GM18508 (cell line): ENCODE results near the gene OR2T3.
"Not testable (repeated sequence)": the region's sequence is repeated elsewhere in the genome, so short reads cannot be mapped to it uniquely, and the experiment has no call there.

Experiments
- ATAC-seq: cut with Tn5 transposase; IDR thresholded peaks from one replicate; pipeline ENCODE4 v1.9.1; 2021; ENCODE audit warnings: moderate number of reproducible peaks; ENCODE audit not compliant: insufficient read depth, unreplicated experiment

The OR2T3 gene, protein sequence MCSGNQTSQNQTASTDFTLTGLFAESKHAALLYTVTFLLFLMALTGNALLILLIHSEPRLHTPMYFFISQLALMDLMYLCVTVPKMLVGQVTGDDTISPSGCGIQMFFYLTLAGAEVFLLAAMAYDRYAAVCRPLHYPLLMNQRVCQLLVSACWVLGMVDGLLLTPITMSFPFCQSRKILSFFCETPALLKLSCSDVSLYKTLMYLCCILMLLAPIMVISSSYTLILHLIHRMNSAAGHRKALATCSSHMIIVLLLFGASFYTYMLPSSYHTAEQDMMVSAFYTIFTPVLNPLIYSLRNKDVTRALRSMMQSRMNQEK

GRCh38 chr1:248473051-248473450 is at the start of gene OR2T3:
Gene OR2T3, plus strand, starts transcription at chr1:248473351. Its CDS starts 0 bp downstream, at chr1:248473351.
- ATAC-seq, result not testable (repeated sequence)

DNA sequence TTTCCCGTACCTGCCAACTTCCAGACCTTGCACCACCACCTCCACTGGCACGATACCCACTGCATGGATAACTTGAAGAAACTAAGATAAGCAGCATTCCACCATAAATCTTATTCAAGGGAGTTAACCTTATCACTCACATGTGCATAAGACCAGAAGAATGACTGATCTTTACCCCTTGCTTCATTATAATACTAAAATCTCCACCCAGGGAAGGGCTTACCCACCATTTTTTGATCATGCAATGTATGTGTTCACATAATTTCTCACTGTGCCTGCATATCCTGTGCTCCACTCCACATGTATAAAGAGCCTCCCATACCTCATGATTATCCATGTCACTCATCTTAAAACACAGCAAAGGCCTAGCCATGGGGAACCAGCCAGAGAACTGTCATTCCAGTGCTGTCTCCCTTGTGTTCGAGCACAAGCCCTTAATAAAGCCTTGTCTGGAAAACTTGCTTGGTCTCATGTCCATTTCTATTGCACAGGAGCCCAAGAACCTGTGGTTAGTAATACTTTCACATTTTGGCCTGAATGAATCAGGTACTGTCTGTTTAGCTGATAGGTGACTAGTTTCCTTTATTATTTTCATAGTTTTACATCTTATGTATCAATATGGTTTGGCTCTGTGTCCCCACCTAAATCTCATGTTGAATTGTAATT is 45.5 kb upstream of the OR2T3 start:
- ATAC-seq, result peak; percentile 27

GRCh38 chr1:248428192-248428533 is 45.0 kb upstream of the OR2T3 start:
- peak; percentile 91 for ATAC-seq

- ATAC-seq, result not testable (repeated sequence)
Measured at GRCh38 chr1:248431683-248432082, 41.5 kb upstream of the OR2T3 start.

DNA sequence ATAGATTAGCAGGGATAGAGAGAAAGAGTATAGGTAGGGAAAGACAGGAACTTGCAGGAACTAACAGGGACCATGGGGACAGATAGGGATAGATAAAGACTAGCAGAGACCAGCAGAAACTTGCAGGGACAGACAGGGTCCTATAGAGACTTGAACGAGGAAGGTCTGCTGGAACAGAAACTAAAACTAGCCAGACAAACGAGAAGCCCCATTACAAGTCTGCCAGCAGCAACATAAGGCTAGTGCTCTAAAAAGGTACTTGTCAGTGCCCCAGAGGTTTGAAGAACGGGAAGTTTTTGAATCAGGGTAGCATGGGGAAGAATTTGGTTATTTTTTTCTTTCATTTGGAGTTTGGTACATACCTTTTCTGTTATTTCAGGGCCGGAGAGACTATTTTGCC is 41.0 kb upstream of the OR2T3 start:
- ATAC-seq, result peak; percentile 37

DNA sequence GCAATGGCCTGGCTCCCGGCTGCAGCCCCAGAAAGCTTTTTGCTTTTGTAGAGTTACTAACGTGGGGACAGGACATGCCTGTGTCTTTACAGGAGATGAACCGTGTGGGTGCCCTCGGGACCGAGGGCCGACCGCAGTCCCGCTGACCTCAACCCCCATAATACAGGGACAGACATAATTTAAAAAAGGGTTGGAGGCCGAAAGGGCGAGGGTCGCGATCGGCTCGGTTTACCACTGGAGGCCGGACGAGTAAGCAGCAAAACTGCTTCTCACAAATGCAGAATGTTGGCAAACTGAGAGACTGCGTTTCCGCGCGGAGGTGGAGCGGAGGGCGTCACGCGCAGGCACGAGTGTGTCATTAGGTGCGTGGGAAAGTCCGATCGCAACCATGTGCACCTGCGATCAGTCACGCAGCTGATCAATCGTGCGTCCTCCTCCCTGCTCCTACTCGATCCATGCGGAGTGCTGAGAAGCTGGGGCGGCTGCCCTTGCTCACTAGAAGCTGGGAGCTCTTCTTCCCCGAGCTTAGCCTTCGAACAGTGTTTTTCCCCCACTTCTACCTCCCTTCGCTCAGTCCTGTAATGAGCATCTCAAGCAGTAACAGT is 39.2 kb upstream of the OR2T3 start:
- ATAC-seq, result not testable (repeated sequence)

DNA sequence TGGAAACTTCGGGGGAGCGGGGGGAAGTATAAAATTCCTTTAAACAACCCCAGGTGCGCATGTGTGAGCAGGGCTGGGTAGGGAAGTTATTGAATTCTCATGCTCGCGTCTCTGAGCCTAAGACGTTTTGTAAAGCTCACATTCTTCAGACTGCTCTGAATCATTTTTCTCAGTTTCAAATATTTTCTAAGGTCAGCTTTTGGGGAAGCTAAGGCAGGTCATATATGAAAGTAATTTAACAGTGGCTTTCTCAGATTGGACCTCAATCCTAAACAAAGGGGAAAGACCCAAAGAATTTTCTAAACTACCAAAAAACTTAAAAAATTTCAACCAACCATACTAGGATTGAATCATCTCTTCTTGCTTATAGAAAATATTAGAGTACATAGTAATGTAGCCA is 38.2 kb upstream of the OR2T3 start:
- not testable (repeated sequence) for ATAC-seq

DNA sequence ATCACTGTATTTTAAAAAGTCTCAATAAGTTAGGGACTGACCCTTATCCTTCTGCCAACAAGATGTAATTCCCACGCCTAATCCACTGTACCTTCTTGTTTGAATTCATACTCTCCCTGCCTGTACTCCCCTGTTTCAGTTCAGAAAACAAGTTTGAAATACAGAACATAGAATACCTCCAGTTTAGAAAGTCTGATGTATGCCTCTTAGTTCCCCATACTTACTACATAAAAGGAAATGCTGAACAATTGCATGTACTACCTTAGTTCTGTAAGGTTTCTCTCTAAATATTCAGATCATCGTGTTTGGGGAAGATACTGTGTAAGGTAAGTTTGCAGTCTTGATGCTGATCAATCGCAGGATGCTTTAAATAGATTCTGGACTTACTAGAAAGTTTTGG is 36.8 kb upstream of the OR2T3 start:
- not testable (repeated sequence) for ATAC-seq

DNA sequence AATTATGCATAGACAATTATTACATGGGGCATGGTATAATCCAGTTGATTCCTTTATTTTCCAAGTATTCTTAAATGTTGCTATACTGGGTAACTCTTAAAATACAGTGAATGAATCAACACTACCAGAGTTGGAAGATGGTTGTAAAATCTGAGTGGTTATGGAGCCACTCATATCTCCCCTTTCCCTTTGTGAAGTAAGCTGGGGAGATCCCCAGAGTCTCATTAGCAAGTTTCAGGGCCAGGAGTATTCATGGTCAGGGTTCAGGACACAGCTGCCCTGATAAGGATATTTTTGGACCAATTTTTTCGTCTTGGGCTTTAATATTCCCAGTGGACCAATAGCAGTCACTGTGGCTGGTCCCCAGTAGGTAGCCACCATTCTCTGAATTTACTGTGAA is 34.5 kb upstream of the OR2T3 start:
- ATAC-seq, result not testable (repeated sequence)

DNA sequence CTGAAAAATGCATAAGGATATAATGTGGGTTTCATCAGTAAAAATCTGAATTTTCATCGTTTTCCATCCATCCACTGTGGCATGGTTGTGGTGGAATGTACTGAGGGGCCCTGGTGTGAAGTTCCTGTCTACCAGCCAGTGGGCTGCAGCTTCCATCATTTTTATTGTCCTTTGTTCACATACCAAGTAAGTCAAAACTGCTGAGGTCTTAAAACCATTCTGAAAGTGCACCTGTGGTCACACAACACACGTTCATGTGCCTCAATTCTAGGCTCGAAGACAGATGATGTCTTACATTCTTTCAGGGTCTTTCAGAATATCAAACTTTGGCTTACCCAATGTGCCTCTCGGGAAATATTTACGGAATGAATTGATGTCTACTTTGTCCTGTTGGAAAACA is 33.9 kb upstream of the OR2T3 start:
- not testable (repeated sequence) for ATAC-seq

- not testable (repeated sequence) for ATAC-seq
Measured at GRCh38 chr1:248442500-248443277, 30.5 kb upstream of the OR2T3 start.

- not testable (repeated sequence) for ATAC-seq
Measured at GRCh38 chr1:248444603-248445002, 28.5 kb upstream of the OR2T3 start.

- ATAC-seq, result not testable (repeated sequence)
Measured at GRCh38 chr1:248445399-248445798, 27.8 kb upstream of the OR2T3 start, which contains the start of gene OR2T2. Gene OR2T2, plus strand, starts transcription at chr1:248445637. Its CDS starts 7,161 bp downstream, at chr1:248452798.

DNA sequence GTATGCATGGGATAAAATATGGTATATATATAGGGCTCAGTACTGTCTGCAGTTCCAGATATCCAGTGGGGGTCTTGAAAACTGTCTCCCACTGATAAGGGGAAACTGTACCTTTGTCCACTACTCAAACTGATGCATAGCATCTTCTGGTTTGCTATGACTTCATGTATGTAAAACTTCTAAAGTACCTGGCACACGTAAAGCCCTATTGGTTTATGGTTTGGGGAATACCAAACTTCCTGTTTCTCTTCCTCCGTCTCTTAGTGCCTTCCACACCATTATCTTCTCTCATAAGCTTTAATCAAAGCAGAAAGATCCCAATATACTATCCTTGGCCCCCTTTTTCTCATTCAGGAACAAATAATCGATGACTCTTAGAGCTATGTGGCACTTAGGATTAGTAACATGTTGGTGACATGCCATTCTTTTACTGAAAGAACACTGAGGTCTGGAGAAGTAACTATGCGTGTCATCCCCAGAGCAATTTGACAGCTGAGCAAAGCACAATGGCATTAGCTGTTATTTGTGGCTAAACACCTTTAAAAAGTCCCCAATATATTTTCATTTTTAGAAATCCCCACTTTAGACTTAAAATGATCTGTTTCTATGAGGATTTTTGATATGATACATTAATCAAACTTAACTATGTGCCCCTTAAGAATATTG is 24.6 kb upstream of the OR2T3 start:
- ATAC-seq, result peak; percentile 66

DNA sequence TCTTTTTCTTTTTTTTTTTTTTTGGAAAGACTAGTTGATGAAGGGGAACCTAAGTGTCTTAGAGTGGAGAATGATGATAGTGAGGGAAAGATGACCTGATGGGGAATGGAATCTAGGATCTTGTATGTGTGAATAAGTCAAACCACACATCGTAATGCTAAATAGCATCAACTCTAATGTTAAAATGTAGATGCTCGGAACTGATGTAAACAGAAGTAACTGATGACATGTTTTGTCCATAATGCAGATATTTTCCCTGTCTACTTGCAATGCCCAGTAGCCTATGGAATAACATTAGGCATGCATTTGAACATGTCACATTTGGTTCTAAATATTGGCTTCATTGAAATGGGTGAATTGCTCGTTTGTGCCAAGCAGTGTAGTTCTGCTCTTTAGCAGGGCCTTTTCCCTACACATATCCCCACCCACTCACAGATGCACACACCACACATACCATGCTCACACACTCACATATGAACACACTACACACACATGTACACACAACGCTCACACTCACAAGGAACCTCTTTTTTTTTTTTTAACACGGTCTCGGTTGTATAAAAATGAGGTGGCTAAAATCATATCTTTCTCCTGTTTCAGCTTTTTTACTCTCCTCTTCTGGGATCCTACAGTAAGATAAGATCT is 23.2 kb upstream of the OR2T3 start:
- ATAC-seq, result not testable (repeated sequence)

- ATAC-seq, result peak; percentile 32
Measured at GRCh38 chr1:248450466-248451145, 22.5 kb upstream of the OR2T3 start.

DNA sequence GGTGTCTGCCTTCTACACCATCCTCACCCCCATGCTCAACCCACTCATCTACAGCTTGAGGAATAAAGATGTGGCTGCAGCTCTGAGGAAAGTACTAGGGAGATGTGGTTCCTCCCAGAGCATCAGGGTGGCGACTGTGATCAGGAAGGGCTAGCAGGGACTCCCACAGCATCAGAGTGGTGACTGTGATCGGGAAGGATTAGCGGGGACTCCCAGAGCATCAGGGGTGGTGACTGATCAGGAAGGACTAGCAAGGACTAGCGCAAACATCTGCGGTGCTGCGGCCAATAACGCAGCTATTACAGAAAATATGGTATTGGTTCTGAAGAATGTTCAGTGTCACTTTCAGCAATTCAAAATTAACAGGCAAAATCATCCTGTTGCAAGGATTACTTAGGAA is 19.5 kb upstream of the OR2T3 start:
- ATAC-seq, result not testable (repeated sequence)

GRCh38 chr1:248455045-248455444 is 18.1 kb upstream of the OR2T3 start:
- ATAC-seq, result not testable (repeated sequence)

DNA sequence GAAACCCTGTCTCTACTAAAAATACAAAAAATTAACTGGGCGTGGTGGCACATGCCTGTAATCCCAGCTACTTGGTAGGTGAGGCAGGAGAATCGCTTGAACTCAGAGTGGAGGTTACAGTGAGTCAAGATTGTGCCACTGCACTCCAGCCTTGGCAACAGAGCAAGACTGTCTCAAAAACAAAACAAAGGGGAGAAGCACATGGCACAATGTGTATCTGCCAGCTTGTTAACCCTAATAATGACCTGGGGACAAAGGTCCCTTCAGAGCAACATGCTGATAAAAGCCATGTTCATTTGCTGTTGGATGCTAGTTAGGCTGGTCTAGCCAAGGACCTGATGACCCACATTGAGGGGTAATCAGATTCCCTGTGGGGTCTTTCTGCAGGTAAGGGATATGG is 16.5 kb upstream of the OR2T3 start:
- not testable (repeated sequence) for ATAC-seq
